ENCODE results near the gene CYSRT1.

CYSRT1 gene, protein sequence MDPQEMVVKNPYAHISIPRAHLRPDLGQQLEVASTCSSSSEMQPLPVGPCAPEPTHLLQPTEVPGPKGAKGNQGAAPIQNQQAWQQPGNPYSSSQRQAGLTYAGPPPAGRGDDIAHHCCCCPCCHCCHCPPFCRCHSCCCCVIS

DNA sequence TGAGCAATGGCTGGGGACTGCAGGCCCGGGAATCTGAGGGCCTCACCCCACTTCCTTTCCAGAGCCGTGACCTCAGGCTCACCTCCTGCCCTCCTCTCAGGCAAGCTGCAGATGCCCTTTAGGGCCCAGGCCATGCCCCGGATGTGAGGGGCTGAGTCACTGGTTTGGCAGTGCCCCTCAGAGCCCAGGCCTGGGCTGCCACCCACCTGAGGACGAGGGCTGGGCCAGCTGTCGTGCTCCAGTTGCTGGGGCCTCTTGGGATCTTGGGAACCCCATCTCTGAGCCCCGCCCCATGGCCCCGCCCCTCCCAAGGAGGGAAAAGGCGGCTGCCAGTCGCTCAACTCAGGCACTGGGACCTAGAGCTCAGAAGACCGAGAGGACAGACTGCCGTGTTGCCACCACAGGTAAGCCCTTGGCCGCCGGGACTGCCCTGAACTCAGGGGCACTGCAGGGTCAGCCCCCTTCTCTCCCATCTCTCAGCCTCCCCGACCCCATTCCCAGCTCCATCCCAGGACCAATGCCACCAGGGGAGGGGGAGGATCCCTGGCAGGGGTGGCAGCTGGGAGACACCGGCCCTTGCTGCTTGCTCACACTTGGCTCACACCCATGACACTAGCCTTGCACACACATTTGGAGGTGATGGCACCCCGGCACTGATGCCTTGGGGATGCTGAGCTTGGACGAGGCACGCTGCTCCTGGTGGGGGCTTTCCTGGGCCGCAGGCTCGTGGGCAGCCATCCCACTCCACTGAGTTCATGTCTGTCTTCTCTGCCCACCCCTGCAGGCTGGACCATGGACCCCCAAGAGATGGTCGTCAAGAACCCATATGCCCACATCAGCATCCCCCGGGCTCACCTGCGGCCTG lies at the start of gene CYSRT1:
Gene CYSRT1, plus strand, starts transcription at position 345 of the 865 bp plus-strand sequence. Its CDS starts 448 bp downstream, at position 793.
- DNase-seq, result no peak

DNA sequence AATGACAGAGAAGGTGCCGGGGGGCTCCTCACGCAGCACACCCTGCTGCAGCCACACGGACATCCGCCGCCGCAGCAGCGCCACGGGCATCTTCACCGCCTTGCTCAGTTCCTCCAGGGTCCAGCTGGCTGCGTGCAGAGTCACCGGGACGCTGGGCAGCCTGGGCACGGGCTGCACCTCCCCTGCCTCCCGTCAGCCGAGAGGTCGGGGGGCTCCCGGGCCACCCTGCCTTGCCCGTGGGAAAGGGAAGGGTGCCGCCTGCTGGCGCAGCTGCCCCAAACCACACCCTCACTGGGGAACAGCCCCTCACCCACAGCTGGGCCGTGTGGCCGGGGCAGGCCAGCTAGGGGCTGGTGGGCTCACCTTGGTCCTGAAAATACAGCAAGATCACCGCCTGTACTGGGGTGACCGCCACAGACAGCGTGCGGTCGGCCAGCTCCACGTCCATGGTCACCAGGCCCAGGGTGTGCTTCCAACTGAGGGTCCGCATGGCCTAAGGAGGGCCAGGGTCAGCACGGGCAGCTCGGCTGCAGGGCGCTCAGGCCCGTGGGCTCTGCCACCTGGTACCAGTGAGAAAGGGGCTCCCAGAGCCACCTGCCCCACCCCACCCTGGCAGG lies 49.5 kb upstream of the CYSRT1 start:
- no peak for DNase-seq

DNA sequence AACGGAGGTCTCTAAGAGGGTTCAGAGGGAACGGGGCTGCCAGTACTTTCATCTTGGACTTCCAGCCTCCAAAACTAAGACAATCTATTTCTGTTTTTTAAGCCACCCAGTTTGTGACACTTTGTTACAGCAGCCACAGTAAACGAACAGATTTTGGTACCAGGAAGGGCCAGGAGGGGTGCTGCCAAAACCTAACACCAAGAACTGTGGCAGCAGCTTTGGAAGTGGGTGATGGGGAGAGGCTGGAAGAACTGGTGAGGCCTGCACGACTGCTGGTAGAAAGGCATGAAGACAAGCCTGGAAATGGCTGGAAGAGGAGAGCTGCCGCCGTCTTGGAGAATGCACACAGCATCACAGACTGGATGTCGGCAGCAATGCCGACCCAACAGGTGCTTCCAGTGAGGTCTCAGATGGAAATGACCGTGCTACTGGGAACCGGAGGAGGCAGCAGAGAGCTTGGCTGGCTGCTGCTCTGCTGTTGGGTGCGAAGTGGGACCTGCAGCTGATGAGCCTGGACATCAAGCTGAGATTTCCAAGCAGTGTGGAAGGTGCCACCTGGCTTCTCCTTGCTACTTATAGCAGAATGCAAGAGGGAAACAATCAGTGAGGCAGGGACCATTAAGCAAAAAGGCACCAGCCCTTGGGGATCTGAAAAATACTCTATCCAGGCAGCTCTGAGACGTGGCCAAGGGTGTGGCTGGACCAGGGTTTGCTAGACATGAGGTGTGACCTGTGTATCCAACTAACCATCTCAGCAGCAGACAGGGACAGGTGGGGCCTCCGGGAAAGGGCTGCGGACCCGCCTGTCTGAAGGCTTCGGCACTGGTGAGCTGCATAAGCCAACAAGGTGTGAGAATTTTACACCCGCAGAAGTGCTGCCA lies 48.4 kb upstream of the CYSRT1 start:
- no peak for DNase-seq

DNA sequence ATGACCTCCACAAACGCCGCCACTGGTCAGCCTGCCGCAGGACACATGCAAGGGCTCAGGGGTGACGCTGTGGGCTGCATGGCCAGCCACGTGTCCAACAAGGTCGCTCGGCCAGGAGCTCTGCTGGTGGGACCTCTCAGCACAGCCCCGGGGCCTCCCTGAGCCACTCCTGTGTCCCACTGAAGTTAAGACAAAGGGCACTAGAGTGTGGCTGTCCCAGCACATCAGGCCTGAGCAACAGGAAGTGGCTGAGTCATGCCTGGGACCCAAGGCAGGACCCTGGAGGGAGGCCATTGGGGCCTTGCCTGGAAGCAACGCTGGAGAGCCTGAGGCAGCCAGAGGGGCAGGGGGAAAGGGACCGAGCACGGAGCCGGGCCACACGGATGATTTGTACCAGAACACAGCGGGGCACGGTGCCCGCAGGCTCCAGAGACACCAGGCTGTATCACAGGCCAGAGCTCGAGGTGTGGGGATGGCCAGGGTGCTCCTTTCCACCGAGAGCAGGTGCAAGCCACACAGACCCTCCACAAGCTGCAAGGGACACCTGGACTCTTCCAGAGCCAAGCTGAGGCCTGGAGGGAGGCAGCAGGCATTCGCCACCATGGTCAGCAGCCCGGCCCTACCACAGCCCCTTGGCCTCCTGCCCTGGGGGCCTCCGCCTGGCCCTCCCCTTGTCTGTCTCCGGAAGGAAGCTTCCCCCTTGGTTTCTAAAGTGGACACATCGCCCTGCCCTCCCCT lies 46.6 kb upstream of the CYSRT1 start:
- no peak for DNase-seq

DNA sequence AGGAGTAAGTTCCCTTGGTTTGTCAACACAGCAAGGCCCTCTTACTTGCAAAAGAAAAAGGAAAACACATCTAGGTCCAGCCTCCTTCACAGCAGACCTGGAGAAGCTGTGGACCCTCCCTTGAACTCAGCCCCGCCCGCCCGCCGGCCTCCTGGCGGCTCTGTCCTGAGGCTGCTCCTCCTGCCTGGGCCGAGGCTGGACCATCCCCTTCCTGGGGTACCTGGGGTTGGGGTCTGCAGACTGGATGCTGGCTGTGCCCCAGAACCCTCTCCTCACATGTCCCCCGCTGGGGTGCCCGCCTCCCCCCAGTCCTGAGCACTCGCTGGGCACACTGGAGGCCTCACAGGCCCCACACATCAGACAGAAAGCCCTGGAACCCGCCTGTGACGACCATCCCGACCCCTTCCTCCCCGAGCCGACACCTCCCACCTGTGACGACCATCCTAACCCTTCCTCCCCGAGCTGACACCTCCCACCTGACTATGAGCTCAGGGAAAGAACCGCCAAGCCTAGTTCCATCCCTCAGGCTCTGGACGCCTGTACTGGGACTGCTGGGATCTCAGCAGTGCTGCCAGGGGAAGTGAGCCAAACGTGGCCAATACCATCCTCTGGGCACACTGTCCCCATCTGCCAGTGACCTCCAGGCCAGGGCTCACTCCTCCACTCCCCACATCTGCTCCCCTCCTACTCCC lies 45.9 kb upstream of the CYSRT1 start:
- DNase-seq, result no peak

DNA sequence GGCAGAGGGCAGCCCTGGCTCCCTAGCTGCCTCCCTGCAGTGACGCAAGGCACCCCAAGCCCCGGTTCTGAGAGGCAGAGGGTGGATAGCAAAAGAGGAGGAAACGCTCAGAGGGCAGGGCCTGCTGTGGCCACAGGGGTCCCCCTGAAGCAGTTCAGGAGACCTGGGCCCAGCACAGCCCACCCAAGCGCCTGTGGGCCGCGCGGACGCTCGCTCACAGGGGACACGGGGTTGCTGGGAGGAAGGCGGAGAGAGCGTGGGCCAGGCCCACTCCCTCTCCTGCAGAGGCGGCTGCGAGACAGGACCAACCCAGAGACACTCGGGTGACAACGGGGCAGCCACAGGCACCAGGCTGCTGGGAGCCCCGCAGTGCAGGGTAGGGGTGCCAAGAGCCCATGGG lies 45.2 kb upstream of the CYSRT1 start:
- no peak for DNase-seq

DNA sequence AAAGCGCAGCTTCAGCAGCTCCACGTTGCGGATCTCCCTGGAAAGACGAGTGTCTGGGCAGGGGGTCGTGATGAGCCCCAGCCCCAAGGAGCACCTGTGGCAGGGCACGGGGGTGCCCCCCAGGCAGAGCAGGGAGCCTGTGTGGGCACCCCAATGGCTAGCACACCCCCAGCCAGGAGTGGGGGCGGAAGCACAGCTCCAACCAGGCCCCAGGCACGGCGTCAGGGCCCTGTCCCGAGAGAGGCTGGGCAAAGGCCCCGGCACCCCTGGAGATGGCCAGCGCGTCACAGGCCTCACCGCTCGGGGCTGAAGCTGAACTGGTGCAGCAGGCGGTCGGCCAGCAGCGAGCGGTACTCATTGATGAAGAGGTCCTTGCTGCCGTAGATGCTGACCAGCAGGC lies 44.5 kb upstream of the CYSRT1 start:
- DNase-seq, result no peak

DNA sequence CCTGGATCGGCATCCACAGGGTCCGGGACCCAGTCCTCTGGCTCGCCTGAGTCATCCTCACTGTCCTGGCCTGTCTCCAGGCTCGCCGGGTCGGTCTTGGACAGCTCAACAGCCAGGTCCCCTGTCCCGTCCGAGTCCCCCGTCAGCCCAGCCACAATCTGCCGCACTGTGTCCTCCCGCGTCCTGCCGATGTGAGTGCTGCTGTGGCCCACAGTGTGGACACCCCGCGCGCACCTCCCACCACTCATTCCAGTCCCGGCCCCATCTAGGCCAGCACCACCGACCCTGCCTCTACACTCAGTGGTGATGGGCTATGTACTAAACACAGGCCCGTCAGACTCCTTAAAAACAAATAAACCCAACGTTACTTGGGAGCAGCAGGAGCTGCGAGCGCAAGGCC lies 43.3 kb upstream of the CYSRT1 start:
- DNase-seq, result no peak

DNA sequence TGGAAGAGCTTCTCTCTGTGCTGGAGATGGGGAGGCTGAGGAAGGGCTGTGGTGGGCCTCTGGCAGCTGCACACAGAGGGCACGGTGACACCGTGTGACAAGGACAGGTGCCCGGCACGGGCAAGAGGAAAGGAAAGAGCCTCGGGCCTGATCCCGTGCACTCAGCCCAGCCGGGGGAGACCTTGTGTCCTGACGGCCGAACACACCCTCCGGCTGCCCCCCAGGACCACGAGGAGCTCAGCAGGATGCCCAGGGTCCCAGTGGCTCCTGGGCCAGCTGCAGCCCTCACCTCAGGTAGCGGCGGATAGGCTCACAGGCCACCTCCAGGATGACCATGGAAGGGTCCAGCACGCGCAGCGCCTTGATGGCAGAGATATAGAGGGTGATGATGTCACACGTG lies 42.1 kb upstream of the CYSRT1 start:
- DNase-seq, result no peak

DNA sequence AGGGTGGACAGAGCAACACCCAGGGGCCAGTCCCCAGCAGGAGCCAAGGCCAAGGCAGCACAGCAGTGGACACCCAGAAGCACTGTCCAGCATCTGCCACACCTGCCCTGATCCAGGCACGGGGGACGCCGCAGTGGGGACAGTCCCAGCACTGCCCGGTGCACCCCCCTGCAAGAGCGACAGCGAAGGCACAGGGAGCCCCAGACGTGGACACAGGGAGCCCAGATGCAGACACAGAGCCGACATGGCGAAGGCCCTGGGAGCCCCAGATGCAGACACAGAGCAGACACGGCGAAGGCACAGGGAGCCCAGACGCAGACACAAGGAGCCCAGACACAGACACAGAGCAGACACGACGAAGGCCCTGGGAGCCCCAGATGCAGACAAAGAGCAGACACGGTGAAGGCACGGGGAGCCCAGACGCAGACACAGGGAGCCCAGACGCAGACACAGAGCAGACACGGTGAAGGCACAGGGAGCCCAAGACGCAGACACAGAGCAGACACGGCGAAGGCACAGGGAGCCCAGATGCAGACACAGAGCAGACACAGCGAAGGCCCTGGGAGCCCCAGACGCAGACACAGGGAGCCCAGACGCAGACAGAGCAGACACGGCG lies 40.9 kb upstream of the CYSRT1 start:
- DNase-seq, result no peak

DNA sequence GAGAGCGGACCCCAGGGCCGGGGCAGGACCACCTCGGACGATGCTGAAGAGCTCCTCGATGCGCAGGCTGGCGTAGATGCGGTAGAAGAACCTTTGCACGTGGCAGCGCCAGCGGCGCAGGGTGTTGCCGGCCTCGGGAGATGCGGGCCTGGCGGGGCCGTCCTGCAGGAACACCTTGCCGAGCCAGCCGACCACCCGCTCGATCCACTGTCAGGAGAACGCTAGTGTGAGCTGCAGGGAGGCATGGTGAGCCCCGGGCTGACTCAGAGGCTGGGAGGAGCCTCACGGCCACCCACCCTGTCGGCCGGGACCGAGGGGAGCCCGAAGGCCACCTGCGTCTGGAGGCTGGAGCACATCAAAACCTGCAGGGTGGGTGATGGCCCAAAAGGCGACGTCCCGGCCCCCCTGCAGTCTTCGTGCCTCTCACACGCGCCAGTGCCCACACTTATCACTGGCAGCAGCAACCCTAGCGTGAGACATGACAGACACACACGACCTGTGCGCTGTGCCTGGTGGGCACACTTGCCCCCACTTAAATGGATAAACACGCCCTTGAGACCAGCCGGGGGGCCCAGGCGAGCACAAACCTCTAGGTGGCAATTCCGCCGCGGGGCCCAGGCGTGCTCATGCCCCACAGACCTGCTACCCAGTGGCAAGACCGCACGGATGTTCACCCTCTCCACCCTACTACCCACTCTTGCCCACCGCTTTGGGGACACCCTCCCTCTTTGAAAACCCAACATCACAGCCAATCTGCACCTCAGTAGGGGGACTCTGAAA lies 39.9 kb upstream of the CYSRT1 start:
- no peak for DNase-seq

DNA sequence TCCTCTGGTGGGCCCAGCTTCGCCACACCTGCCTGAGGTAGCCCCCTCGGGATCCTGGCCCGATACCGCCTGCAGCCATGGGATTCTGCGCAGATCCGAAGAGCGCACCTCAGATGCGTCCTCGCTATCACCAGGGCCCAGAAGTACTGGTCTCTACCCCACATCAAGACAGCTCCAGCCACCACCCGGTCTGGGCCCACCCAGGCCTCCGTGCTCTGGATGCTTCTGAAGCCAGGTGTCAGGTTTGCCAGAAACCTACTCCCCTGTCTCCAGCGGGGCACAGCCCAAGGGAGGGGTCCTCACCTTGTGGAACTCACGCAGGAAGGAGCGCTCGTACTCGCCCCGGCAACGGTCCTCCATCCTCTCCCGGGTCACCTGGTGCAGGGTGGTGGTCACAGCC lies 39.1 kb upstream of the CYSRT1 start:
- DNase-seq, result no peak

DNA sequence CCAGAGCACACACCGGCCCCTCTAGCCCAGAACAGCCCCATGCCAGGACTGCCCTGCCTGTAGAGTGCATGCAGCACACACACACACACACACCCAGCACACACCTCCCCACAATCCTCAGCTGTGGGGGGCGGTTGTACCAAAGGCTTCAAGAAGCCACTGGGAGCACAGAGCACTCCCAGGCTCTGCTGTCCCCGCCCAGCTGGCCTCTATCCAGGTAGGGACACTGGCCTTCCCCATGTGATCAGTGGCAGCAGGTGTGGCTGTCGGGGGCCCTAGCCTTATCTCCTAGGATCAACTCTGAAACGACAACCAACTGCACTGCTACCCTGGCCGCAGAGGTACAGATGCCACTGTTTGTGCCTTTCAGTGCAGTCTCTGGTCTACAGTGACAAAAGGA lies 38.6 kb upstream of the CYSRT1 start:
- no peak for DNase-seq

DNA sequence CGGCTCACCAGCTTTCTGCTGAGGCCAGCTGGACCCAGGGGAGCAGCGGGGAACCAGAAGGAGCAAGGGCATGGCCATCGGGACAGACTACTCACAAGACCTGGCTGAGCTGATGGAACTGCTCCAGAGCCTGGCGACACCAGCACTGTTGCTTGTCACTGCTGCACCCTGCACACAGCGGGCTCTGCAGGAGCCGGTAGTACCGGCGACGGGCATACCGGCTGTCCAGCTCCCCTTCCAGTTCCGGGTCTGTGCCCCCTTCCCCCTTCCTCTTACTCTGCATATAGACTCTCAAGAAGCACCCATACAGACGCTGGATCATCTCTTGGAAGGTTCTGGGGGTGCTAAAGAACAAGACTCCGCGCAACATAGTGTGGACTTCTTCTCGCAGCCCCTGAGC lies 37.6 kb upstream of the CYSRT1 start:
- no peak for DNase-seq

DNA sequence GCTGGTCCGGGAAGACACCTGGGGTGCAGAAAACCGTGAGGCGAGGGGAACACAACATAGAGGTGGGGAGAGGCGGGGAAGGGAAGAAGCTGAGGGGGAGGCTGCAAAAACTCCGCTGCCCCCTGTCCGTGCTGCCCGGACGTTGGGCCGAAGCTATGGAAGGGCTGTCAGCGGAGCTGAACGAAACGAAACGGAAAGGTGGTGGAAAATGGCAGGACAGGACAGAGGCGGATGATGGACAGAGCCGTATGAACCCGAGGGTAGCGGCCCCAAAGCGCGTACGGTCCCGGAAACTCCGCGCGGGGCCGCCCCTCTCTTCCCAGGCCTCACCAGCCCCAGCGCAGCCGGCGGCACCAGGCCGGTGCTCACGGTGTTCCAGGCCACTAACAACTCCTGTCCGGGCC lies 36.9 kb upstream of the CYSRT1 start:
- DNase-seq, result no peak

DNA sequence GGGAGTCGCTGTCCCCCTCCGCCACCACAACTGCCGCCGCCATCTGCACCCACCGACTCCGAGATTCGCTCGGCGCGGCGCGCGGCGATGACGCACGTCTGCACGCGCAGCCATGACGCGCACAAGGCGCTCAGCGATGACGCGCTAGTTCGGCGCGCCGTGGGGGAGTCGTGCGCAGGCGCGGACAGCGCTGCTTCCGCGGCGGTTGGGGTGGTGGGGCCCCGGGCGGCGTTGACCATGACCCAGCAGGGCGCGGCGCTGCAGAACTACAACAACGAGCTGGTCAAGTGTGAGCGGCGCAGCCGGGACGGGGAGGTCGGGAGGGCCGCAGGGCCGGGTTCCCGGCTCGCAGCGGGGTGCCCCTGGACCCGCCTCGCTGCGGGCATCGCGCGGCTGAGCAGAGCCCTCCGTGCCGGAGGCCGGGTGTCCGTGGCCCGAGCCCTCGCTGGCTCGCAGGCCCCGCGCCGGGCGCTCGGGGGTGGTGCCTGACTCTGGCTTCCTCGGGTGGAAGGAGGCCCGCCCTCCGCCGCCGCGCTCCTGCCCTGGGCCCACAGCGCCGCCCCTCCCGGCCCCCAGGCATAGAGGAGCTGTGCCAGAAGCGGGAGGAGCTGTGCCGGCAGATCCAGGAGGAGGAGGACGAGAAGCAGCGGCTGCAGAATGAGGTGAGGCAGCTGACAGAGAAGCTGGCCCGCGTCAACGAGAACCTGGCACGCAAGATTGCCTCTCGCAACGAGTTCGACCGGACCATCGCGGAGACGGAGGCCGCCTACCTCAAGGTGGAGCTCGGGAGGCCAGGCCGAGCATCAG lies 36.3 kb upstream of the CYSRT1 start, which contains the start of the genes ANAPC2 and SSNA1:
Gene ANAPC2, minus strand, starts transcription at position 71 of the 807 bp plus-strand sequence. Its CDS starts 28 bp downstream, at position 43.
Gene SSNA1, plus strand, starts transcription at position 187 of the 807 bp plus-strand sequence. Its CDS starts 51 bp downstream, at position 238.
- peak; percentile 66 for DNase-seq

DNA sequence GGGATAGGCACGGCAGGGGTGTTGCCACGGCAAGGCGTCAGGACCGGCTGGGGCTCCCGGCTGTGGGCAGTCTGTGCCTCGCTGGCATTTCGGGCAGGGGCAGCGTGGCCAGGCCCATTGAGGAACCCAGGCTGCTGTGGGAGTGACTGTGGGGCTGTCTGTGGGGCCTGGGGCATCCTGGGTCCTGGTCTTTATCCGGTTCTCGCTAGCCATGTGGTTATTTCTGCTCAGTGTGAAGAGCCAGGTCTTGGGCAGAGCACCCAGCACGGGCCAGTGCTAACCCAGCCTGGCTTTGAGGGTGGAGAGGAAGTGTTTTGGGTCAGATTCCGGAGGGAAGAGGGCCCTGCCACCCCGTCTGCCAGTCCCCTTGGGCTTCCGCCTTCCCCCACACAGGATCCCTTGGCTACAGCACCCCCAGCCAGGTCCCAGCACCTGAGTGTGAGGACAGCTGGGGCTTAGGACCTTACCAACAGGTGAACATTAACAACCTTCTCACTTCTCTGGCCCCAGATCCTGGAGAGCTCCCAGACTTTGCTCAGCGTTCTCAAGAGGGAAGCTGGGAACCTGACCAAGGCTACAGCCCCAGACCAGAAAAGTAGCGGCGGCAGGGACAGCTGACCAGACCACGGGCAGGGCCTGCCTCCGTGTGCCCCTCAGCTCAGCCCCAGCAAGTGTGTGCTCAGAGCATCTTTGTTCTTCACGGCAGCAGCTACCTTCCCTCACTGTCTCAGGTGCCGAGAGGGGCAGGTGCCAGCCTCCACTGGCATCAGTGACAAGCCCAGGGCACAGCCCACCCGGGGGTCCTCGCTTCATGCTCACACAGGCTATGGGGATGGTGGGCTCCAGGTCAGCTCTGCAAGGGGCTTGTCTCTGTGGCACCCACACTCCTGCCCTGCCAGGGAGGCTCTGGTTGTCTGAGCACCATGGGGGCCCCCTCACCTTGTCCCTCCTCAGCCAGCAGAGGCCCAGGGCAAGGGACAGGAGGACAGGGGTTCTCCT lies 35.4 kb upstream of the CYSRT1 start:
- DNase-seq, result no peak

DNA sequence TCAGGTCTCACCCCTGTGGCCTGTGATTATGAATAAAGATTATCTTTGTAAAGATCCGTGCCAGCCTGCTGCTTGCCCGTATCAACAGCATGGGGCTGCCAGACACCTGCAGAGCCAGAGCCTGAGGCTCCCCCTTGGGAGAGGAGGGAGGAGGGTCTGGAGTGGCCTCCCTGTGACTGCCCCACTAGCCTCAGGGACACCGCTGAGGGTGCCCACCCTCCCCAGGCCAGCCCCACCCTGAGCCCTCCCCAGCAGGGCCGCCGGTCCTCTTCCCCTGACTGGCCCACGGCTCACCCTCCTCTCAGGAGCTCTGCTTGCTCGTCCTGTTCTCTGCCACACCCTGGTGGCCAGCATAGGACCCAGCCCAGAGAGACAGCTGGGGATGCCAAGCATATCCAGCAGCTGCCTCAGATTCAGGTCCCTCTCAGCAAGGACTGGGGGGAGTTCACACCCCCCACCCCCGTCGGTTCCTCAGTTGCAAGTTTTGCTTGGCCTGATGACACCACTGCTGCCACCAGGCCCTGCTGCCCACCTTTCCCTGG lies 34.6 kb upstream of the CYSRT1 start:
- no peak for DNase-seq
